Measurements from ENCODE around the gene HJURP. TPM values are rescaled to one million over a fixed set of nuclear protein-coding genes. Genes with fewer than 3 reads are reported as not detected.

Gene HJURP
- polyA plus RNA-seq, 4 donors = 0.81 to 10.7 (median 5.9) TPM

DNA sequence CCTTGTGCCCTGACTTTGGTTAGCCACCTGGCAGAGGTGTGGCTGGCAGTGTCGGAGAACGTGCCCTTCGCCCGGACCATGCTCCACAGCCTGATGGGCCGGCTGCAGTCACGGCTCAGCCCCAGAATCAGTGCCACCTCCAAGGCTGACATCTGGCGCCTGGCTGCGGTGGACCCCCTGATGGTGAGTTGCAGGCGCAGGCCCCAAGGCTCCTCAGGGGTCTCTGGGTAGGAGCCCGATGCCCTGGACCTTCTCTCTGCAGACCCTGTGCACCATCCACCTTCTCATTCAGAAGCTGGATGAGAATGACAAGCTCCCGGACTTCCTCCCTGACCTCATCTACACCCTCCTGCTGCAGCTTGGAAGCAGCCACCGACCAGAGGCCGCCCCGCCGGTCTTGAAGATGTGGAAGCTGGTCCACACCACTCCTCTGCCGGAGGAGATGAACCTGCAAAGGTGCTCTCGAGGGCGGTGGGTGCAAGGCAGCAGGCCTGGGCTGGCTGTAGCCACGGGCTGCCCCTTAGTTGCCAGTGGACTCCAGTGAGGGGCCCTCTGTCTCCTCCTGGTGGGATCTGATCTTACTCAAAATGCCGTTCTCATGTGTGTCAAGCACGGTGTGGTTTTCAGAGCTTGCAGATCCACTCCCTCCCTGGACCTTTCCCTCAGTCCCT lies 32.1 kb downstream of the HJURP start:
- Histone ChIP-seq H3K36me3 (ENCODE audit: control insufficient read depth in 3 of 3, insufficient read depth in 2 of 3, low read depth in 1 of 3, low read length in 3 of 3) (no peaks in the 10 kb centered on the region), H3K9me3 (ENCODE audit: control insufficient read depth in 2 of 2, insufficient read depth in 1 of 2, low read depth in 1 of 2, low read length in 1 of 2) (no peaks in the 10 kb centered on the region), H3K4me3 (ENCODE audit: low read depth in 1 of 3, low read length in 3 of 3) (no peak overlapping the region), H3K27me3 (ENCODE audit: control insufficient read depth in 3 of 3, insufficient read depth in 3 of 3, low read length in 3 of 3) (no peaks in the 10 kb centered on the region), H3K4me1 (ENCODE audit: control insufficient read depth in 3 of 3, insufficient read depth in 2 of 3, low read depth in 1 of 3, low read length in 2 of 3) (peaks cover 0 to 15% (median 4%) of the 10 kb centered on the region in 3 donors), H3K27ac (ENCODE audit: low read depth in 1 of 3, low read length in 2 of 3) (peak overlapping the region in 1 of 3 donors; percentile 1)
- FAIRE-seq (no peak), DNase-seq (peak in 1 of 2 donors; percentile 82)
- 37 to 75% (median 60%) methylated on average over 21 of the region's 21 CpGs for WGBS, 3 donors

DNA sequence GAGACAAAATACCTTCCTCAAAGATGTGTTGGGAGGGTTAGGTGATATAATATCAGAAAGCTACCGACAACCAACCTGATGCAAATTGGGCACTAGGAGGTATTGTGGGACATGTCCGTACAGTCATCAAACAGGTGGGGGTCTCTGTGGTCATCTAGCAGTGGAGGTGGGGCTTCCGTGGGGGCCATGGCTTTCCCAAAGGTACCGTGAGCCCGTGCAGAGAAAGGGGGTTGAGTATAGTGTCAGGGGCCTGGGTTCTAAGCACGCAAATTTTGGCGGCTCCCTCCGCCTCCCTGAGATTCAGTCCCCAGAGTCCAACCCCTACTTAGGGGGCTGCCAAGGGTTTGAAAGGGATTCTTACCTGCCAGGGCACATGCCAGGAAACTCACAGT lies 32.6 kb downstream of the HJURP start:
- H3K36me3 ChIP-seq (ENCODE audit: control insufficient read depth in 3 of 3, insufficient read depth in 2 of 3, low read depth in 1 of 3, low read length in 3 of 3) = no peaks in the 10 kb centered on the region
- no peaks in the 10 kb centered on the region for H3K9me3 ChIP-seq (ENCODE audit: control insufficient read depth in 2 of 2, insufficient read depth in 1 of 2, low read depth in 1 of 2, low read length in 1 of 2)
- FAIRE-seq (no peak), DNase-seq (no peak)
- no peak overlapping the region for H3K27ac ChIP-seq (ENCODE audit: low read depth in 1 of 3, low read length in 2 of 3)
- H3K4me1 ChIP-seq (ENCODE audit: control insufficient read depth in 3 of 3, insufficient read depth in 2 of 3, low read depth in 1 of 3, low read length in 2 of 3) = peaks cover 0 to 19% (median 4%) of the 10 kb centered on the region in 3 donors
- H3K4me3 ChIP-seq (ENCODE audit: low read depth in 1 of 3, low read length in 3 of 3) = no peak overlapping the region
- no peaks in the 10 kb centered on the region for H3K27me3 ChIP-seq (ENCODE audit: control insufficient read depth in 3 of 3, insufficient read depth in 3 of 3, low read length in 3 of 3)
- WGBS, 3 donors = 70 to 91% (median 79%) methylated on average over 8 of the region's 8 CpGs

DNA sequence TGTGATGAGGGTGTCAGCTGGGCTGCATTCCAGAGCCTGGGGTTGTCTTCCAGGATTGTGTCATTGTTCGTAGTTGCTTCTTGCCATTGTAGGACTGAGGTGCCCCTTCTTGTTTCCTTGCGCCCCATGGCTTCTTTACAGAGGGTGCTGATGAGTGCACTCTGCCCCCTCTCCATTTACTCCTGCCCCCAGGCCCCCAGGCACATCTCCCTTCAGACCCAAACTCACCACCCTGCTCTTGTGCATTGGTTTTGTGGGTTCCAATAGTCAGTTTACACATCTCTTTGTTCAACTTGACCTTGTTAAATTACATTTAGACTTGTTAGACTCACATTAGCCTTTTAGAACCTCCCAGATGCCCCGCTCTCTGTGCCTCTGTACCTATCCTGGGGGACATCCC lies 33.1 kb downstream of the HJURP start:
- DNase-seq (no peak), FAIRE-seq (no peak)
- Histone ChIP-seq H3K36me3 (ENCODE audit: control insufficient read depth in 3 of 3, insufficient read depth in 2 of 3, low read depth in 1 of 3, low read length in 3 of 3) (no peaks in the 10 kb centered on the region), H3K4me3 (ENCODE audit: low read depth in 1 of 3, low read length in 3 of 3) (no peak overlapping the region), H3K9me3 (ENCODE audit: control insufficient read depth in 2 of 2, insufficient read depth in 1 of 2, low read depth in 1 of 2, low read length in 1 of 2) (peaks cover 0 to 2% of the 10 kb centered on the region in 2 donors), H3K4me1 (ENCODE audit: control insufficient read depth in 3 of 3, insufficient read depth in 2 of 3, low read depth in 1 of 3, low read length in 2 of 3) (peaks cover 0 to 23% (median 4%) of the 10 kb centered on the region in 3 donors), H3K27ac (ENCODE audit: low read depth in 1 of 3, low read length in 2 of 3) (no peak overlapping the region), H3K27me3 (ENCODE audit: control insufficient read depth in 3 of 3, insufficient read depth in 3 of 3, low read length in 3 of 3) (no peaks in the 10 kb centered on the region)
- 90 to 100% (median 94%) methylated on average over 3 of the region's 3 CpGs for WGBS, 3 donors

DNA sequence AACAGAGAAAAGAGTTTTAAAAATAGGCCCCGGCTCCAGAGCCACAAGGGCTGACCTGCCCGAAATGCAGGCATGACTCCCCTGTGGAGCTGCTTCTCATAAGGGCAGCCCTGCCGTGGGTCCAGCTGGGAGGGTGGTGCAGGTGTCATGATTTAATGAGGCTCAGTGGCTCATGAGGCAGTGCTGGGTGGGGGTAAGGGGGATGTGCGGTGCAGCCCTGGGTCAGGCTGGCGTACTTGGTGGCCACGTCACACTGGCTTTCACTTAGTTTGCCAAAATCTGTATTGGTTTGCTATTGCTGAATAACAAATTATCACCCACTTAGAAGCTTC lies 33.6 kb downstream of the HJURP start:
- no peak for DNase-seq
- 83 to 95% (median 89%) methylated on average over 6 of the region's 6 CpGs for WGBS, 3 donors
- H3K27ac ChIP-seq (ENCODE audit: low read depth in 1 of 3, low read length in 2 of 3) = no peak overlapping the region
- H3K4me1 ChIP-seq (ENCODE audit: control insufficient read depth in 3 of 3, insufficient read depth in 2 of 3, low read depth in 1 of 3, low read length in 2 of 3) = peaks cover 0 to 23% (median 4%) of the 10 kb centered on the region in 3 donors
- H3K27me3 ChIP-seq (ENCODE audit: control insufficient read depth in 3 of 3, insufficient read depth in 3 of 3, low read length in 3 of 3) = no peaks in the 10 kb centered on the region
- H3K9me3 ChIP-seq (ENCODE audit: control insufficient read depth in 2 of 2, insufficient read depth in 1 of 2, low read depth in 1 of 2, low read length in 1 of 2) = peaks cover 0 to 2% of the 10 kb centered on the region in 2 donors
- no peak overlapping the region for H3K4me3 ChIP-seq (ENCODE audit: low read depth in 1 of 3, low read length in 3 of 3)
- no peaks in the 10 kb centered on the region for H3K36me3 ChIP-seq (ENCODE audit: control insufficient read depth in 3 of 3, insufficient read depth in 2 of 3, low read depth in 1 of 3, low read length in 3 of 3)
- FAIRE-seq = no peak

DNA sequence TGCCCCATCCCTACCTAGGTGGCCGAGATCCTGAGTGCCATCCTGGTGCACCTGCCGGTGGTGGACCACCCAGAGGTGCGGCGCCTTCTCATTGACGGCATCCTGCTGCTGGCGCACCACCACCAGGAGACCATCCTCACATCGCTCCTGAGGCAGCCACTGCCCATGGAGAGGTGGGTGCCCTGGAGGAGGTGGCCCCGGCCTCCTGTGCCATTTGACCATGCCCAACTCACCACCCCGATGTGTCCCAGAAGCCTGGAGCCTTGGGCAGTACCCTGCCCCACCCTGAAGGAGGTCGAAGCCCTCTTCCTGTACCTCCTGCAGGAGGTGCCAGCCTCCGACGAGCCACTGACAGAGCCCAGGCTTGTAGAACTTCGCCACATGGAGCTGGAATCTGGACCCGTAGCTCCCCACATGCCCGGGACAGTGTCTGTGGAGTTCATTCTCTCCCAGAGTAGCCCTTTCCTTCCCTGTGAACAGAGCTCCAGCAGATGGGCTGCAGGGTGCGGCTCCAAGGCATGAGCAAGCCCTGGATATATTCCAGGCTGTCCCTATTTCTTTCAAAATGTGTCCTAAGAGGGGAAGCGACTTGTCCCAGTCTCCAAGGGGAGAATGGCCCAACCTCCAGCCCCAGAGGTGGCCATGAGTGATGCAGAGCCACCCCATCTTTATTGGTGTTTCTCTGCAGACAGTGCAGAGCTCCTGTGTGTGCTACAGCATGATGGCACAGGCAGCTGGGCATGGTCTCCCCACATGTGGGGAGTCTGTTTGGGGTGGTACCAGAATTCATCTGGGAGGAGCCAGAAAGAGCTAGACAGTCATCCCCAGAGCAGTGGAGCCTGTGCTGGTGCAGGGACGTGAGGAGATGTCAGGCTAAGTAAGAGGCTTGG lies 34.2 kb downstream of the HJURP start:
- WGBS, 3 donors = 77 to 85% (median 84%) methylated on average over 17 to 18 of the region's 18 CpGs

DNA sequence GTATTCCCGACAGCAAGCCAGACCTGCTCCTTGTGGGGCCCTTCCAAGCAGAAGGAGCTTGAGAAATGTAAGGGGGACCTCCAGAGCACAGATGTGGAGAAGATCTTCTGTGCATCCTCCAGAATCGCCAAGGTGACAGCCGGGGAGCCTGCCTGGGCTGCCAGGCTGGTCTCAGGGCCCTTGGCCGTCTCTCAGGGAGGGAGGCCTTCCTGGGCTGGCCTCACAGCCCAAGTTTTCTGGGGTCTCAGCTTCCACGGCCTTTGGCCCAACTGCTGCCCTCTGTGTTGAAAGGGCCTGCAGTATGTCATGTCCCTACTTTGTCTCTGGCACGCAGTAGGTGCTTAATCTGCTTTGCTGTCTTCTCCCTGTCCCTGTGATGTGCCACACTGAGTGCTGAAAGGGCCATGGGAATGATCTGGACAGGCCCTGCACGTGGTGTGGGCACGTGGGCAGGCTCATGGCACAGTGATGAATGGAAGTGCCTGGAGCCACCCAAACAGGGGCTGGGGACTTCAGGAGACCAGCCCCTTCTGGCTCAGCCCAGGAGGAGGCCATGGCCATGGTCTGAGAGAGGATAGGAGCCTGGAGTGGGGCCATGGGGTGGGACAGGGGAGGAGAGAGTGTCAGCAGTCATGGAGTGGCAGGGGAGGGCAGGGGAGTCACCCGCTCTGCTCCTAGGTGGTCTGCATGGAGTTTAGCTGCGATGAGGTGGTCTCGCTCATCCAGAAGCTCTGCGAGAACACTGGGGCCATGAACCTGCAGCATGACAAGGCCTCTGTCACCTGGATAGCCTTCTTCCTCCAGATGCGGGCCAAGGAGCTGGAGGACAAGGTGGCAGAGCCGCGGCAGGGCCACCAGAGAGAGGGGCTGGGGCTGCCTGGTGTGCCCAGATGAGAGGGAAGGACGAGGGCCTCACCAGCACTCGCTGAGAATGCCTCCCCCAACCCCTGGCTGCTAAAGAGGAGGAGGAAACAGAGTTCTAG lies 35.4 kb downstream of the HJURP start:
- DNase-seq = no peak
- Histone ChIP-seq H3K9me3 (ENCODE audit: control insufficient read depth in 2 of 2, insufficient read depth in 1 of 2, low read depth in 1 of 2, low read length in 1 of 2) (peaks cover 0 to 2% of the 10 kb centered on the region in 2 donors), H3K27me3 (ENCODE audit: control insufficient read depth in 3 of 3, insufficient read depth in 3 of 3, low read length in 3 of 3) (no peaks in the 10 kb centered on the region), H3K4me3 (ENCODE audit: low read depth in 1 of 3, low read length in 3 of 3) (no peak overlapping the region), H3K36me3 (ENCODE audit: control insufficient read depth in 3 of 3, insufficient read depth in 2 of 3, low read depth in 1 of 3, low read length in 3 of 3) (no peaks in the 10 kb centered on the region), H3K27ac (ENCODE audit: low read depth in 1 of 3, low read length in 2 of 3) (no peak overlapping the region), H3K4me1 (ENCODE audit: control insufficient read depth in 3 of 3, insufficient read depth in 2 of 3, low read depth in 1 of 3, low read length in 2 of 3) (peaks cover 0 to 23% (median 4%) of the 10 kb centered on the region in 3 donors)
- no peak for FAIRE-seq
- 75 to 88% (median 83%) methylated on average over 17 of the region's 17 CpGs for WGBS, 3 donors

More for the DNA sequence above, 34.2 kb downstream of the HJURP start:
- no peak overlapping the region for H3K4me3 ChIP-seq (ENCODE audit: low read depth in 1 of 3, low read length in 3 of 3)
- H3K36me3 ChIP-seq (ENCODE audit: control insufficient read depth in 3 of 3, insufficient read depth in 2 of 3, low read depth in 1 of 3, low read length in 3 of 3) = no peaks in the 10 kb centered on the region
- H3K4me1 ChIP-seq (ENCODE audit: control insufficient read depth in 3 of 3, insufficient read depth in 2 of 3, low read depth in 1 of 3, low read length in 2 of 3) = peaks cover 0 to 23% (median 4%) of the 10 kb centered on the region in 3 donors
- FAIRE-seq (no peak), DNase-seq (peak in 1 of 2 donors; percentile 25)
- H3K27ac ChIP-seq (ENCODE audit: low read depth in 1 of 3, low read length in 2 of 3) = no peak overlapping the region
- H3K9me3 ChIP-seq (ENCODE audit: control insufficient read depth in 2 of 2, insufficient read depth in 1 of 2, low read depth in 1 of 2, low read length in 1 of 2) = peaks cover 0 to 2% of the 10 kb centered on the region in 2 donors
- H3K27me3 ChIP-seq (ENCODE audit: control insufficient read depth in 3 of 3, insufficient read depth in 3 of 3, low read length in 3 of 3) = no peaks in the 10 kb centered on the region

DNA sequence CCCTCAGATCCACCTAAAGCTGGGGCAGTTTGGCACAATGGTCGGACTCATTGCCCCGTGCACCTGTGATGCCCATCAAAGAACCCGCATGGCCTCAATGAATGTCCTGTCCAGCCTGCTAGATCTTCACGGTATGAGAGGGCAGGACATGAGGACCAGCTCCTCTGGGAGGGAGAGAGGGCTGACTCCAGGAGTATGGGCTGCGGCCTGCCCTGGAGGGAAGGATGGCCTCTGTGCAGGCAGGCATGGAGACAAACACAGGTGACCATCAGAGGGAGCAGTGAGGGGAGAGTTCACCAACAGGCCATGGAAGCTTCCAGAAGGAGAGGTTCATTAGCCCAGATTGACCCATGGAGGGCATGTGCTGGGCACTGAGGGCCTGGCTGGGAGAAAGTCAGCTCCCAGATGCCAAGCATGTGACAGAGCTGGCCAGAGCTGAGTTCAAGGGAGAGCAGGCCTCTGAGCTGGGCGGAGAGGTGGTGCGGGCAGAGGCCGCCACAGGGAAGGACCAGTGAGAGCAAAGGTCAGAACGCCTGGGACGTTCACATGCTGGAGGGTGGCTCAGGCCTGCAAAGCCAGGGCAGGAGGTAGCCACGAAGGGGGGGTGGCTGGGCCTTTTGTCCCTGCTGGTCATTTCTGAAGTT lies 36.2 kb downstream of the HJURP start:
- Histone ChIP-seq H3K9me3 (ENCODE audit: control insufficient read depth in 2 of 2, insufficient read depth in 1 of 2, low read depth in 1 of 2, low read length in 1 of 2) (peaks cover 0 to 2% of the 10 kb centered on the region in 2 donors), H3K36me3 (ENCODE audit: control insufficient read depth in 3 of 3, insufficient read depth in 2 of 3, low read depth in 1 of 3, low read length in 3 of 3) (no peaks in the 10 kb centered on the region), H3K27me3 (ENCODE audit: control insufficient read depth in 3 of 3, insufficient read depth in 3 of 3, low read length in 3 of 3) (no peaks in the 10 kb centered on the region), H3K27ac (ENCODE audit: low read depth in 1 of 3, low read length in 2 of 3) (peak overlapping the region in 1 of 3 donors; percentile 50), H3K4me3 (ENCODE audit: low read depth in 1 of 3, low read length in 3 of 3) (no peak overlapping the region), H3K4me1 (ENCODE audit: control insufficient read depth in 3 of 3, insufficient read depth in 2 of 3, low read depth in 1 of 3, low read length in 2 of 3) (peaks cover 0 to 23% (median 4%) of the 10 kb centered on the region in 3 donors)
- FAIRE-seq = no peak
- 67 to 84% (median 68%) methylated on average over 11 of the region's 11 CpGs for WGBS, 3 donors
- peak; percentile 34 to 42 for DNase-seq
